ENCODE measurements around the gene ZBTB17. TPM values are rescaled to one million over a fixed set of nuclear protein-coding genes. Genes with fewer than 3 reads are reported as not detected.

ZBTB17 gene
- total and polyA plus RNA-seq, 2 experiments from 2014 or later = 21.9 to 26.6 TPM

- peaks cover 33% of the 10 kb centered on the region for H3K4me1 ChIP-seq (ENCODE audit: insufficient read depth)
- Mint-ChIP-seq H3K36me3 (ENCODE audit: low read depth) (peaks cover 15% of the 10 kb centered on the region), H3K9me3 (no peaks in the 10 kb centered on the region), H3K4me1 (peaks cover 61% of the 10 kb centered on the region), H3K27me3 (ENCODE audit: insufficient read depth, low read depth, poor library complexity) (peaks cover 11% of the 10 kb centered on the region), H3K27ac (no peak overlapping the region; the same call in 1 of the 2 replicates), H3K4me3 (no peak overlapping the region)
- H3K27ac ChIP-seq (ENCODE audit: low read depth) = peak overlapping the region; percentile 81; the same call in 1 of the 2 replicates
- DNase-seq (ENCODE audit: low spot score) (no peak), ATAC-seq (no peak)
- no peaks in the 10 kb centered on the region; the same call in 1 of the 2 replicates for H3K36me3 ChIP-seq (ENCODE audit: insufficient read depth)
- no peaks in the 10 kb centered on the region for H3F3A ChIP-seq (replicated peaks; ENCODE audit: low read depth)
- peaks cover 20% of the 10 kb centered on the region for H3K79me2 ChIP-seq (replicated peaks; ENCODE audit: insufficient read depth)
- no peak overlapping the region for H2AFZ ChIP-seq
- H4K20me1 ChIP-seq (replicated peaks; ENCODE audit: insufficient read depth) = no peaks in the 10 kb centered on the region; the same call in 1 of the 2 replicates
- TF ChIP-seq CTCF (conservative IDR thresholded peaks at IDR 0.05; ENCODE audit: low read depth in 2 of 2) = no peak
- TF ChIP-seq ZNF462 (CRISPR knock-in tag; IDR thresholded peaks at IDR 0.05) = no peak
- no peak for TF ChIP-seq EZH2 (IDR thresholded peaks at IDR 0.05; ENCODE audit: low read depth, unreplicated experiment)
- TF ChIP-seq STAT1 (IDR thresholded peaks at IDR 0.05; ENCODE audit: unreplicated experiment) = no peak
- no peak for TF ChIP-seq CREB1 (CRISPR knock-in tag; IDR thresholded peaks at IDR 0.05; ENCODE audit: low read depth)
- no peak for TF ChIP-seq REST (IDR thresholded peaks at IDR 0.05; ENCODE audit: unreplicated experiment)
- no peak for TF ChIP-seq EZH2phosphoT487 (IDR thresholded peaks at IDR 0.05; ENCODE audit: unreplicated experiment)
- TF ChIP-seq ZNF331 (CRISPR knock-in tag; IDR thresholded peaks at IDR 0.05; ENCODE audit: low read depth) = no peak
- no peak for TF ChIP-seq ETS1 (IDR thresholded peaks at IDR 0.05)
- TF ChIP-seq ZNF114 (CRISPR knock-in tag; IDR thresholded peaks at IDR 0.05) = no peak
- no peak for TF ChIP-seq NANOG (IDR thresholded peaks at IDR 0.05; ENCODE audit: borderline replicate concordance)
- no peak for TF ChIP-seq POLR2AphosphoS5 (IDR thresholded peaks at IDR 0.05; ENCODE audit: low read depth)
- no peak for TF ChIP-seq JUNB (IDR thresholded peaks at IDR 0.05; ENCODE audit: unreplicated experiment)
- H3K9me2 ChIP-seq (ENCODE audit: insufficient read depth) = no peaks in the 10 kb centered on the region
- no peak overlapping the region; the same call in 1 of the 2 replicates for H3K4me2 ChIP-seq
- no peak overlapping the region for H3K4me3 ChIP-seq
- H3K27me3 ChIP-seq (ENCODE audit: insufficient read depth) = no peaks in the 10 kb centered on the region
Measured at GRCh38 chr1:15950302-15950701, 25.6 kb downstream of the ZBTB17 start.

Data from GM23338 (cell line).